Mucosa of rectum (tissue), 2 donors: ENCODE results near the gene UPF1.
A peak's percentile ranks its signal among the peaks of the same experiment; 100 is the strongest.

ENCODE experiments used
- H3K27ac ChIP-seq, 2 donors: one replicate each; pipeline ENCODE4 v1.7.0; 2013; ENCODE audit warnings: inconsistent platforms in 2 of 2, low read depth in 2 of 2, low read length in 2 of 2
- H3K27me3 ChIP-seq, 2 donors: one replicate each; pipeline ENCODE4 v1.7.0; 2013; ENCODE audit warnings: low read length in 2 of 2; ENCODE audit not compliant: control insufficient read depth in 2 of 2, insufficient read depth in 2 of 2
- H3K36me3 ChIP-seq, 2 donors: one replicate each; pipeline ENCODE4 v1.7.0; 2013; ENCODE audit warnings: low read length in 2 of 2; ENCODE audit not compliant: control insufficient read depth in 2 of 2, insufficient read depth in 2 of 2
- H3K4me1 ChIP-seq, 2 donors: one replicate each; pipeline ENCODE4 v1.7.0; 2013; ENCODE audit warnings: low read length in 2 of 2, mild to moderate bottlenecking in 1 of 2; ENCODE audit not compliant: control insufficient read depth in 2 of 2, insufficient read depth in 2 of 2
- H3K4me3 ChIP-seq, 2 donors: one replicate each; pipeline ENCODE4 v1.7.0; 2013; ENCODE audit warnings: low read length in 2 of 2
- H3K9ac ChIP-seq, 2 donors: one replicate each; pipeline ENCODE4 v1.7.0; 2013; ENCODE audit warnings: low read length in 2 of 2, low read depth in 1 of 2, mild to moderate bottlenecking in 1 of 2
- H3K9me3 ChIP-seq, 2 donors: one replicate each; pipeline ENCODE4 v1.7.0; 2013; ENCODE audit warnings: low read length in 2 of 2; ENCODE audit not compliant: control insufficient read depth in 2 of 2
- donor health status: healthy.
- donor health status: Normal muscosa, but diverticular disease.

The UPF1 gene

GRCh38 chr19:18839465-18840287, 7.9 kb downstream of the UPF1 start:
- H3K9ac ChIP-seq: no peak overlapping the region
- H3K27ac ChIP-seq: no peak overlapping the region
- H3K36me3 ChIP-seq: peaks cover 9 to 21% of the 10 kb centered on the region in 2 donors
- H3K27me3 ChIP-seq: no peaks in the 10 kb centered on the region
- H3K4me1 ChIP-seq: peaks cover 29 to 38% of the 10 kb centered on the region in 2 donors
- no peak overlapping the region for H3K4me3 ChIP-seq
- no peaks in the 10 kb centered on the region for H3K9me3 ChIP-seq

- Histone ChIP-seq H3K9ac (no peak overlapping the region), H3K27me3 (no peaks in the 10 kb centered on the region), H3K9me3 (no peaks in the 10 kb centered on the region), H3K27ac (no peak overlapping the region), H3K4me1 (peaks cover 20 to 33% of the 10 kb centered on the region in 2 donors), H3K4me3 (no peak overlapping the region), H3K36me3 (peaks cover 12 to 21% of the 10 kb centered on the region in 2 donors)
These were observed 8.8 kb downstream of the UPF1 start for GRCh38 chr19:18840288-18841267.

GRCh38 chr19:18841400-18841799, 9.6 kb downstream of the UPF1 start:
- H3K36me3 ChIP-seq: peaks cover 17 to 19% of the 10 kb centered on the region in 2 donors
- H3K27ac ChIP-seq: no peak overlapping the region
- peaks cover 12 to 26% of the 10 kb centered on the region in 2 donors for H3K4me1 ChIP-seq
- H3K9me3 ChIP-seq: no peaks in the 10 kb centered on the region
- no peaks in the 10 kb centered on the region for H3K27me3 ChIP-seq
- H3K9ac ChIP-seq: no peak overlapping the region
- H3K4me3 ChIP-seq: no peak overlapping the region

- Histone ChIP-seq H3K4me1 (peaks cover 7 to 22% of the 10 kb centered on the region in 2 donors), H3K9ac (no peak overlapping the region), H3K9me3 (no peaks in the 10 kb centered on the region), H3K4me3 (no peak overlapping the region), H3K27me3 (no peaks in the 10 kb centered on the region), H3K36me3 (peaks cover 17 to 19% of the 10 kb centered on the region in 2 donors), H3K27ac (no peak overlapping the region)
These were observed 10.4 kb downstream of the UPF1 start for GRCh38 chr19:18842166-18842565.

- Histone ChIP-seq H3K9me3 (no peaks in the 10 kb centered on the region), H3K9ac (no peak overlapping the region), H3K36me3 (peaks cover 17 to 21% of the 10 kb centered on the region in 2 donors), H3K4me1 (peaks cover 23 to 28% of the 10 kb centered on the region in 2 donors), H3K27me3 (no peaks in the 10 kb centered on the region), H3K4me3 (no peak overlapping the region), H3K27ac (no peak overlapping the region)
These were observed 12.2 kb downstream of the UPF1 start for GRCh38 chr19:18843960-18844359.

DNA sequence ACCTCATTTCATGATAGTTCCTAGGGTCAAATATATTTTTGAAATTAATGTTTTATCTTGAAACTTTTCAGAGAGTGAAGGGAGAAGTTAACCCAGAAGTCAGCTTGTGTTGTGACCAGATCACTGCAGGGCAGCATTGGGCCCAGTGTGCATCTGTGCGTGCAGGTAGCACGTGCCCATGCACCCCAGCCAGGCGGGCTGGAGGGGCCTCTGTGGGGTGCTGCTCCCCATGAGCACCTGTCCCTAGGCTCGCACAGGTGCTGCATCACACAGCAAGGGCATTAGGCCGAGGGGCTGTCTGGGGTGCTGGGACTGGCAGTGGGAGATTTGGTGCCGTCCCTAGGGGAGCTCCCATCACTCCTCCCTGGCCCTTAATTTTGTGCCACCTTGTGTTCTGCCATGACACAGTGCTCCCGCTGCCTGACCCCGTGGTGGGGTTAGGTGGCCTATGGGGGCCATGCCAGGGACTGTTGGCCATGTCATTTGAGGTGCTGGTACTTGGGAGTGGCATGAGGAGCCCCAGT, 13.1 kb downstream of the UPF1 start:
- Histone ChIP-seq H3K4me1 (peaks cover 27 to 30% of the 10 kb centered on the region in 2 donors), H3K9me3 (no peaks in the 10 kb centered on the region), H3K27me3 (no peaks in the 10 kb centered on the region), H3K36me3 (peaks cover 24 to 27% of the 10 kb centered on the region in 2 donors), H3K27ac (no peak overlapping the region), H3K9ac (no peak overlapping the region), H3K4me3 (no peak overlapping the region)

GRCh38 chr19:18845961-18846360, 14.2 kb downstream of the UPF1 start:
- peaks cover 35 to 38% of the 10 kb centered on the region in 2 donors for H3K36me3 ChIP-seq
- H3K27me3 ChIP-seq: no peaks in the 10 kb centered on the region
- no peaks in the 10 kb centered on the region for H3K9me3 ChIP-seq
- no peak overlapping the region for H3K27ac ChIP-seq
- H3K4me1 ChIP-seq: peaks cover 27 to 30% of the 10 kb centered on the region in 2 donors
- H3K4me3 ChIP-seq: no peak overlapping the region
- no peak overlapping the region for H3K9ac ChIP-seq

- Histone ChIP-seq H3K36me3 (peaks cover 44 to 45% of the 10 kb centered on the region in 2 donors), H3K27me3 (no peaks in the 10 kb centered on the region), H3K9me3 (no peaks in the 10 kb centered on the region), H3K27ac (no peak overlapping the region), H3K9ac (no peak overlapping the region), H3K4me1 (peaks cover 27 to 30% of the 10 kb centered on the region in 2 donors), H3K4me3 (no peak overlapping the region)
These were observed 15.2 kb downstream of the UPF1 start for GRCh38 chr19:18846862-18847548.

GRCh38 chr19:18847549-18848463, 16.0 kb downstream of the UPF1 start:
- Histone ChIP-seq H3K9ac (peak overlapping the region in 1 of 2 donors; percentile 12), H3K9me3 (no peaks in the 10 kb centered on the region), H3K27me3 (no peaks in the 10 kb centered on the region), H3K4me1 (peaks cover 27 to 30% of the 10 kb centered on the region in 2 donors), H3K4me3 (no peak overlapping the region), H3K27ac (peak overlapping the region; percentile 42 to 67), H3K36me3 (peaks cover 47 to 52% of the 10 kb centered on the region in 2 donors)
